Measurements from ENCODE around the gene SEMA4D. TPM values are rescaled to one million over a fixed set of nuclear protein-coding genes. Genes with fewer than 3 reads are reported as not detected.

Gene SEMA4D
- total and polyA plus RNA-seq, 2 of the 13 experiments (the other 11 are each of a cell fraction or from before 2014, with no cell fraction given), result 0.13 to 0.16 TPM

DNA sequence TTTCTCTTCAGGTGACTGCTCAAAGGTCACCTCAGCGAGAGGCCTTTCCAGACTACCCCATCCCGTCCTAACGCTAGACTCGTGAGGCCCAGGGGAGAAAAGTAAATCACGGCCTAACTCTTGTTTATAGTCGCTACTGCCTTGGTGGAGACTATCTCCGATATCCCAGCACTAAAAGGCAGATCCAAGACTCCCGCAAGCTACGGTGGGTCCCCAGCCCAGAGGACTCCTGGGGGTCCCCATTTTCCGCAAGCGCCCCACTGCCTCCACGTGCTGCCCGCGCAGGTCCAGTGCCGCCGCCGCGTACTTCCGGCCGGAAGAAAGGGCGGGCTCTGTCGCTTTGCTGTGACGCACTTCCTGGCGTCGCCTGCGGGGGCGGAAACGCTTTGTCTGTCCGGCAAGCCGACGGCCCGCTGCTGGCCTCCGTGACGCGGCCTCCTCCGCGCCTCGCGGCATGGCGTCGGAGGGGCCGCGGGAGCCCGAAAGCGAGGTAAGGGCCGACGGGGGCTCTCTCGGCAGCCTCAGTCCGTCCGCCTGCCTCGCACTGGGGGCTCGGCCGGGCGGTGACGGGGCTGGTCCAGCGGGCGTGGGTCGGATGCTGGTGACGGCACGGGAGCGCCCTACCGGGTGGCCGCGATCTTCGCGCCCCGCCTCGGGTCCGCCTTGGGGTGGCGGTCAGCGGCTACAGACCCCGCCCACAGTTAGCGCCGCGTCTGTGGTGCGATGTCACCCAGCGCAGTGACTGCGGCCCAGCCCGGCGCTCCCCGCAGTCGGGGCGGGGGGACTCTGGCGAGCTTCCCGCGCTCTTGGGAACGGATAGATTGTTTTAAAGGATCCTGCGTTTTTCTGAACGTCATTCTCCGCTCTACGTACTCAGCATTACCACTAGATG, 179.5 kb downstream of the SEMA4D start, which contains the start of gene SECISBP2 (continued):
- TF ChIP-seq, protein P1, sequence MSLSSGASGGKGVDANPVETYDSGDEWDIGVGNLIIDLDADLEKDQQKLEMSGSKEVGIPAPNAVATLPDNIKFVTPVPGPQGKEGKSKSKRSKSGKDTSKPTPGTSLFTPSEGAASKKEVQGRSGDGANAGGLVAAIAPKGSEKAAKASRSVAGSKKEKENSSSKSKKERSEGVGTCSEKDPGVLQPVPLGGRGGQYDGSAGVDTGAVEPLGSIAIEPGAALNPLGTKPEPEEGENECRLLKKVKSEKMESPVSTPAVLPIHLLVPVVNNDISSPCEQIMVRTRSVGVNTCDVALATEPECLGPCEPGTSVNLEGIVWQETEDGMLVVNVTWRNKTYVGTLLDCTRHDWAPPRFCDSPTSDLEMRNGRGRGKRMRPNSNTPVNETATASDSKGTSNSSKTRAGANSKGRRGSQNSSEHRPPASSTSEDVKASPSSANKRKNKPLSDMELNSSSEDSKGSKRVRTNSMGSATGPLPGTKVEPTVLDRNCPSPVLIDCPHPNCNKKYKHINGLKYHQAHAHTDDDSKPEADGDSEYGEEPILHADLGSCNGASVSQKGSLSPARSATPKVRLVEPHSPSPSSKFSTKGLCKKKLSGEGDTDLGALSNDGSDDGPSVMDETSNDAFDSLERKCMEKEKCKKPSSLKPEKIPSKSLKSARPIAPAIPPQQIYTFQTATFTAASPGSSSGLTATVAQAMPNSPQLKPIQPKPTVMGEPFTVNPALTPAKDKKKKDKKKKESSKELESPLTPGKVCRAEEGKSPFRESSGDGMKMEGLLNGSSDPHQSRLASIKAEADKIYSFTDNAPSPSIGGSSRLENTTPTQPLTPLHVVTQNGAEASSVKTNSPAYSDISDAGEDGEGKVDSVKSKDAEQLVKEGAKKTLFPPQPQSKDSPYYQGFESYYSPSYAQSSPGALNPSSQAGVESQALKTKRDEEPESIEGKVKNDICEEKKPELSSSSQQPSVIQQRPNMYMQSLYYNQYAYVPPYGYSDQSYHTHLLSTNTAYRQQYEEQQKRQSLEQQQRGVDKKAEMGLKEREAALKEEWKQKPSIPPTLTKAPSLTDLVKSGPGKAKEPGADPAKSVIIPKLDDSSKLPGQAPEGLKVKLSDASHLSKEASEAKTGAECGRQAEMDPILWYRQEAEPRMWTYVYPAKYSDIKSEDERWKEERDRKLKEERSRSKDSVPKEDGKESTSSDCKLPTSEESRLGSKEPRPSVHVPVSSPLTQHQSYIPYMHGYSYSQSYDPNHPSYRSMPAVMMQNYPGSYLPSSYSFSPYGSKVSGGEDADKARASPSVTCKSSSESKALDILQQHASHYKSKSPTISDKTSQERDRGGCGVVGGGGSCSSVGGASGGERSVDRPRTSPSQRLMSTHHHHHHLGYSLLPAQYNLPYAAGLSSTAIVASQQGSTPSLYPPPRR (CRISPR knock-in tag; IDR thresholded peaks at IDR 0.05; ENCODE audit: borderline replicate concordance), result peak; percentile 50; the same call in 1 of the 2 replicates
- TF ChIP-seq ZKSCAN1 (IDR thresholded peaks at IDR 0.05; ENCODE audit: low read length), result no peak
- no peak for TF ChIP-seq ZBTB1 (CRISPR knock-in tag; IDR thresholded peaks at IDR 0.05; ENCODE audit: borderline replicate concordance)
- peak; percentile 61; the same call in 1 of the 2 replicates for TF ChIP-seq DNMT3B (CRISPR knock-in tag; conservative IDR thresholded peaks at IDR 0.05)
- peak; percentile 84 for TF ChIP-seq BRD4 (CRISPR knock-in tag; IDR thresholded peaks at IDR 0.05)
- TF ChIP-seq, protein P2, sequence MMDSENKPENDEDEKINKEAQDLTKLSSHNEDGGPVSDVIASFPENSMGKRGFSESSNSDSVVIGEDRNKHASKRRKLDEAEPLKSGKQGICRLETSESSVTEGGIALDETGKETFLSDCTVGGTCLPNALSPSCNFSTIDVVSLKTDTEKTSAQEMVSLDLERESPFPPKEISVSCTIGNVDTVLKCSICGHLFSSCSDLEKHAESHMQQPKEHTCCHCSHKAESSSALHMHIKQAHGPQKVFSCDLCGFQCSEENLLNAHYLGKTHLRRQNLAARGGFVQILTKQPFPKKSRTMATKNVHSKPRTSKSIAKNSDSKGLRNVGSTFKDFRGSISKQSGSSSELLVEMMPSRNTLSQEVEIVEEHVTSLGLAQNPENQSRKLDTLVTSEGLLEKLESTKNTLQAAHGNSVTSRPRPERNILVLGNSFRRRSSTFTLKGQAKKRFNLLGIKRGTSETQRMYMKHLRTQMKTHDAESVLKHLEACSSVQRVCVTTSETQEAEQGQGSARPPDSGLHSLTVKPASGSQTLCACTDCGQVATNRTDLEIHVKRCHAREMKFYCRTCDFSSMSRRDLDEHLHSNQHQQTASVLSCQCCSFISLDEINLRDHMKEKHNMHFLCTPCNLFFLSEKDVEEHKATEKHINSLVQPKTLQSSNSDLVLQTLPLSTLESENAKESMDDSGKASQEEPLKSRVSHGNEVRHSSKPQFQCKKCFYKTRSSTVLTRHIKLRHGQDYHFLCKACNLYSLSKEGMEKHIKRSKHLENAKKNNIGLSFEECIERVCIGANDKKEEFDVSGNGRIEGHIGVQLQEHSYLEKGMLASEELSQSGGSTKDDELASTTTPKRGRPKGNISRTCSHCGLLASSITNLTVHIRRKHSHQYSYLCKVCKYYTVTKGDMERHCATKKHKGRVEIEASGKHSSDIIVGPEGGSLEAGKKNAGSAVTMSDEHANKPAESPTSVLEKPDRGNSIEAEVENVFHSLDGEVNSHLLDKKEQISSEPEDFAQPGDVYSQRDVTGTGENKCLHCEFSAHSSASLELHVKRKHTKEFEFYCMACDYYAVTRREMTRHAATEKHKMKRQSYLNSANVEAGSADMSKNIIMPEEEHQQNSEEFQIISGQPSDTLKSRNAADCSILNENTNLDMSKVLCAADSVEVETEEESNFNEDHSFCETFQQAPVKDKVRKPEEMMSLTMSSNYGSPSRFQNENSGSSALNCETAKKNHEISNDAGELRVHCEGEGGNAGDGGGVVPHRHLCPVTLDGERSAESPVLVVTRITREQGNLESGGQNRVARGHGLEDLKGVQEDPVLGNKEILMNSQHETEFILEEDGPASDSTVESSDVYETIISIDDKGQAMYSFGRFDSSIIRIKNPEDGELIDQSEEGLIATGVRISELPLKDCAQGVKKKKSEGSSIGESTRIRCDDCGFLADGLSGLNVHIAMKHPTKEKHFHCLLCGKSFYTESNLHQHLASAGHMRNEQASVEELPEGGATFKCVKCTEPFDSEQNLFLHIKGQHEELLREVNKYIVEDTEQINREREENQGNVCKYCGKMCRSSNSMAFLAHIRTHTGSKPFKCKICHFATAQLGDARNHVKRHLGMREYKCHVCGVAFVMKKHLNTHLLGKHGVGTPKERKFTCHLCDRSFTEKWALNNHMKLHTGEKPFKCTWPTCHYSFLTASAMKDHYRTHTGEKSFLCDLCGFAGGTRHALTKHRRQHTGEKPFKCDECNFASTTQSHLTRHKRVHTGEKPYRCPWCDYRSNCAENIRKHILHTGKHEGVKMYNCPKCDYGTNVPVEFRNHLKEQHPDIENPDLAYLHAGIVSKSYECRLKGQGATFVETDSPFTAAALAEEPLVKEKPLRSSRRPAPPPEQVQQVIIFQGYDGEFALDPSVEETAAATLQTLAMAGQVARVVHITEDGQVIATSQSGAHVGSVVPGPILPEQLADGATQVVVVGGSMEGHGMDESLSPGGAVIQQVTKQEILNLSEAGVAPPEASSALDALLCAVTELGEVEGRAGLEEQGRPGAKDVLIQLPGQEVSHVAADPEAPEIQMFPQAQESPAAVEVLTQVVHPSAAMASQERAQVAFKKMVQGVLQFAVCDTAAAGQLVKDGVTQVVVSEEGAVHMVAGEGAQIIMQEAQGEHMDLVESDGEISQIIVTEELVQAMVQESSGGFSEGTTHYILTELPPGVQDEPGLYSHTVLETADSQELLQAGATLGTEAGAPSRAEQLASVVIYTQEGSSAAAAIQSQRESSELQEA (CRISPR knock-in tag; IDR thresholded peaks at IDR 0.05; ENCODE audit: not compliant biosample characterization), result peak; percentile 93
- TF ChIP-seq MBD4 (IDR thresholded peaks at IDR 0.05; ENCODE audit: borderline replicate concordance, low read length), result peak; percentile 51; the same call in 1 of the 2 replicates
- TF ChIP-seq GTF2F1 (IDR thresholded peaks at IDR 0.05; ENCODE audit: low read length), result peak; percentile 62; the same call in 1 of the 2 replicates
- peak; percentile 76; the same call in 1 of the 2 replicates for TF ChIP-seq PITX1 (CRISPR knock-in tag; IDR thresholded peaks at IDR 0.05)
- no peak for TF ChIP-seq ZFP36 (IDR thresholded peaks at IDR 0.05; ENCODE audit: borderline replicate concordance, low read depth, low read length, partially characterized antibody)
- TF ChIP-seq, protein P3, sequence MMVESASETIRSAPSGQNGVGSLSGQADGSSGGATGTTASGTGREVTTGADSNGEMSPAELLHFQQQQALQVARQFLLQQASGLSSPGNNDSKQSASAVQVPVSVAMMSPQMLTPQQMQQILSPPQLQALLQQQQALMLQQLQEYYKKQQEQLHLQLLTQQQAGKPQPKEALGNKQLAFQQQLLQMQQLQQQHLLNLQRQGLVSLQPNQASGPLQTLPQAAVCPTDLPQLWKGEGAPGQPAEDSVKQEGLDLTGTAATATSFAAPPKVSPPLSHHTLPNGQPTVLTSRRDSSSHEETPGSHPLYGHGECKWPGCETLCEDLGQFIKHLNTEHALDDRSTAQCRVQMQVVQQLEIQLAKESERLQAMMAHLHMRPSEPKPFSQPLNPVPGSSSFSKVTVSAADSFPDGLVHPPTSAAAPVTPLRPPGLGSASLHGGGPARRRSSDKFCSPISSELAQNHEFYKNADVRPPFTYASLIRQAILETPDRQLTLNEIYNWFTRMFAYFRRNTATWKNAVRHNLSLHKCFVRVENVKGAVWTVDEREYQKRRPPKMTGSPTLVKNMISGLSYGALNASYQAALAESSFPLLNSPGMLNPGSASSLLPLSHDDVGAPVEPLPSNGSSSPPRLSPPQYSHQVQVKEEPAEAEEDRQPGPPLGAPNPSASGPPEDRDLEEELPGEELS (CRISPR knock-in tag; IDR thresholded peaks at IDR 0.05), result peak; percentile 44
- TF ChIP-seq NR2F2 (IDR thresholded peaks at IDR 0.05; ENCODE audit: borderline replicate concordance, low read depth), result no peak
- peak; percentile 97 for TF ChIP-seq PHF20 (CRISPR knock-in tag; IDR thresholded peaks at IDR 0.05)
